Measurements from ENCODE around the gene MAP4K1. TPM values are rescaled to one million over a fixed set of nuclear protein-coding genes. Genes with fewer than 3 reads are reported as not detected.
A peak's percentile ranks its signal among the peaks of the same experiment; 100 is the strongest.

Gene MAP4K1
- not detected in 2 replicates for total RNA-seq (2014; rRNA removed; shearing (Covaris generic))

DNA sequence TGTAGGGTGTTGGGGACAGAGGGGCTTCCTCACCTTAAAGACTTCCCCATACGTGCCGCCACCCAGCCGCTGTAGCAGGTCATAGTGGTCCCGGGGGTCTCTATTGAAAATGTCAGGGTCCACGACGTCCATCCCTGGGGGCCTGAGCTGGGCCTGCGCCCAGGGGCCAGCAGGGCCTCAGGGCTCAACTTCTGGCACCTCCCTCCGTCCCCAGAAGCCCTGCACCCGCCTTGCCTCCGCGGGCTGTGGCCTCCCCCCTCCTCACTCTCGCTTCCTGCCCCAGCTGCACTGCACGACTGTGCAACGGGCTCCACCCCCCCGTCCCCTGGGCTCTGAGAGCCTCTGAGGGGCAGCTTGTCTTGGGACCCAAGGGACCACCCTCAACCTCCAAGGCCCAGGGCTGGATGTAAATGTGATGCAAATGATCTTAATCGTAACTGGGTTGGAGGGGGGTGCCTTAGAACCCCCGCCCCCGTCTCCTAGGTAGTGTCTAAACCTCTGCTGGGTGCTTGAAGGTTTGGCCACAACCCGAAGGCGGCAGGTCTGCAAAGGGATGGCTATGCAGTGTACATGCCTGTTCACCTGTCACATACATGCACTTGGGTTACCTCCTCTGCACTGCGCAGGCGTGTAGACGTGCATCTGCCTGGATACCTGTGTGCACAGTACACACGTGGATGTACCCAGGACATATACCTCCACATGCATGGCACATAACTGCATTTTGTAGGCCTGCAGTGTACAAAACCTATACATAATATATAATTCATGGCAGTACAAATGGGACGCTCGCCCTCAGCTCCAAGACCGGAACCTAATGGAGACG, at the start of gene MAP4K1:
MAP4K1 (minus strand) TSS at position 190 of the 826 bp plus-strand sequence; CDS start at position 132, 58 bp downstream.
- peaks cover 28% of the 10 kb centered on the region for H3K36me3 ChIP-seq
- H3K27ac ChIP-seq: no peak within 1 kb of the TSS
- no peak for DNase-seq (ENCODE audit: low read depth in 1 of 2, low spot score in 2 of 2)
- no peaks in the 10 kb centered on the region for H3K9me3 ChIP-seq (replicated peaks)
- H3K4me1 ChIP-seq (replicated peaks): peaks cover 14% of the 10 kb centered on the region
- no peaks in the 10 kb centered on the region for H3K27me3 ChIP-seq (replicated peaks)
- peak within 1 kb of the TSS; percentile 66 for H3K4me3 ChIP-seq

GRCh38 chr19:38666663-38667511, 49.1 kb upstream of the MAP4K1 start:
- Histone ChIP-seq H3K4me3 (no peak overlapping the region), H3K36me3 (peaks cover 61% of the 10 kb centered on the region), H3K9me3 (replicated peaks) (no peaks in the 10 kb centered on the region), H3K27ac (peak overlapping the region; percentile 91), H3K4me1 (replicated peaks) (peaks cover 100% of the 10 kb centered on the region), H3K27me3 (replicated peaks) (no peaks in the 10 kb centered on the region)
- DNase-seq (ENCODE audit: low read depth in 1 of 2, low spot score in 2 of 2): peak; percentile 76 to 80

- Histone ChIP-seq H3K36me3 (peaks cover 69% of the 10 kb centered on the region), H3K27ac (peak overlapping the region; percentile 91), H3K9me3 (replicated peaks) (no peaks in the 10 kb centered on the region), H3K4me3 (no peak overlapping the region), H3K27me3 (replicated peaks) (no peaks in the 10 kb centered on the region), H3K4me1 (replicated peaks) (peaks cover 100% of the 10 kb centered on the region)
- peak; percentile 96 to 98 for DNase-seq (ENCODE audit: low read depth in 1 of 2, low spot score in 2 of 2)
These were observed 48.4 kb upstream of the MAP4K1 start for GRCh38 chr19:38665950-38666662.

DNA sequence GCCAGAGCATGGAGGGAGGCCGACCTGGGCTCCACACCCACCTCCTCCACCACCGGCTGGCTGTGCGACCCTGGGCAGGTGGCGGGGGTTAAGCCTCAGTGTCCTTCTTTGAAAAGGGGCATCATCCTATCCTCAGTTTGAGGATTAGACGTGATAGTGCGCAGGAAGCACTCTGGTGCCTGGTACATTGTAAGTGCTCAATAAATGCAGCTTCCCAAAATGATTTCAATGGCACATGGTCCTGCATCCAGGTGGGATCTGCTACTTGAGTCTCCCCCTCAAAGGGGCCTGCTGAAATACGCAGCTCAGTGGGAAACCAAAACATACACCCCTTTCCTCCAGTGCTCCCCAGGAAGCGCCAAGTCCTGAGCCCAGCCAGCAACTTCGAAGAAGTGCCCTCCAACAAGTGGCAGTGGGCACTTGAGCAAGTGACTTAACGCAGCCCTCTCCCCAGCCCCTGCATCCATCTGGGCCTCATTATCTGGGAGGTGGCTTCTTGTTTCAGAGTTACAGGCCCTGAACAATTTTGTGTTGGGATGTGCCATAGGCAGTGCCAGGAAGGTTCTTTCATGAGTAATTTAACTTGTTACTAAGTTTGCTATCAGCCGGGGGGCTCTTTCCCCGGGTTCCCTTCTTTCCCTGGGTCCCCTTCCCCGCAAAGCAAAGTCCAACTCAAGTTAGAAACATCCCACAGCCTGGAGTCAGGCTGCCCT, 47.6 kb upstream of the MAP4K1 start:
- Histone ChIP-seq H3K9me3 (replicated peaks) (no peaks in the 10 kb centered on the region), H3K4me3 (no peak overlapping the region), H3K36me3 (peaks cover 75% of the 10 kb centered on the region), H3K27me3 (replicated peaks) (no peaks in the 10 kb centered on the region), H3K27ac (peak overlapping the region; percentile 91), H3K4me1 (replicated peaks) (peaks cover 100% of the 10 kb centered on the region)
- DNase-seq (ENCODE audit: low read depth in 1 of 2, low spot score in 2 of 2): no peak

DNA sequence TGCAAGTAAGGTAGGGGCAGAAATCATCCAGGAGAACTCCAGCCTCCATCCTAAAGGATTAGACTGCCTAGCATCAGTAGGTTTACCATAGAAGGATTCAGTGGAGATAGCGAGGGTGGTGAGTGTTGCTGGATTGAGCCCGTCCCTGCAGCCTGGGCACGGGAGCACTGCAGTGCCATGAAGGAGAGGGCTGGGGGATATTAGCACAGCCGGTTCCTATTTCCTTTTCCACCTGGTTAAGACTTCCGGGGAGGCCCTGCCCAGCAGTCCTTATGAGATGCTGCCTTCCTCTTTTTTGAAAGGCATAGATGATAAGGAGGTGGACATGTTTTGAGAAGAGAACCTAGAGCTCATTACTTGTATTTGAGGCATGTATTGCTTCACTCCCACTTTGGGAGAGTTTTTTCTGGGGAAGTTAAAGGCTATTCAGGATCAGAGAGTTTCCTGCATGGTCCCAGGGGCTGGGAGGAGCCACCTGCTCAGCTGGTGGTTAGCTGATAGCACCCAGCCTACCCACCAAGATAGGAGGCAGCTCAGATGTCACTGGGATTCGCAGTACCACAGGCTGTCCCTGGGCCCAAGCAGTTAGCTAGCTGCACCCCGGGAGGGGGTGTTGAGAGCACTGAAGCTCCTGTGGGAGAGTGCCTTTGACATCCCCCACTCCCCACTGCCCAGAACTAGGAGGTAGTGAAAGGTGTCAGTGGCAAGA, 46.9 kb upstream of the MAP4K1 start:
- no peaks in the 10 kb centered on the region for H3K9me3 ChIP-seq (replicated peaks)
- no peak overlapping the region for H3K4me3 ChIP-seq
- peaks cover 100% of the 10 kb centered on the region for H3K4me1 ChIP-seq (replicated peaks)
- peak overlapping the region; percentile 91 for H3K27ac ChIP-seq
- no peak for DNase-seq (ENCODE audit: low read depth in 1 of 2, low spot score in 2 of 2)
- no peaks in the 10 kb centered on the region for H3K27me3 ChIP-seq (replicated peaks)
- peaks cover 72% of the 10 kb centered on the region for H3K36me3 ChIP-seq

DNA sequence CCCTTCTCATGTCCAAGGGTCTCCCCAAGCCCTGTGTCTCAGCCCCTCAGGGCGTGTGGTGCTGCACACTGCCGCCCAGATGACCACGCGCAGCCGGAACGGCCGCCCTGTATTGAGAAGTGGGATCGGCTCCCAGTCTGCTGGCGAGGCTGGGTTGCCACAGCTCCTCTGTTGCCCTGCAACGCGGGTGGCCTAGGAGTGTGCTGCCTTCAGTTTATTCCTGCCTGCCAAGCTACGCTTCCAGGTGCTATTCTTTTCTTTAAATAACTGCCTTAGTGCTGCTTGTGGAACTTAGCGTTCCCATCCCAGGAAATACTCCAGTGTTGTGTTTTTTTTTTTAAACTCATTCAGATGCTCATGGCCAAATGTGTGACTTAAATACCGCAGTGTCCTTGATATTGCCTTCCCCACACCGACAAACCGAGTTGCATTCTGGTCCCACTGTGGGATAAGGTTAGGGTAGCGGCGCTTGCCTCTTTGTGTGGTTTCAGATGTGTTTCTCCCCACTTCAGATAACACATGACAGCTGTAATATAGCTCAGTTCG, 46.3 kb upstream of the MAP4K1 start:
- Histone ChIP-seq H3K36me3 (peaks cover 65% of the 10 kb centered on the region), H3K9me3 (replicated peaks) (no peaks in the 10 kb centered on the region), H3K27me3 (replicated peaks) (no peaks in the 10 kb centered on the region), H3K4me1 (replicated peaks) (peaks cover 100% of the 10 kb centered on the region), H3K27ac (peak overlapping the region; percentile 91), H3K4me3 (no peak overlapping the region)
- peak; percentile 81 to 89 for DNase-seq (ENCODE audit: low read depth in 1 of 2, low spot score in 2 of 2)

- peak overlapping the region; percentile 91 for H3K27ac ChIP-seq
- no peaks in the 10 kb centered on the region for H3K27me3 ChIP-seq (replicated peaks)
- no peak overlapping the region for H3K4me3 ChIP-seq
- DNase-seq (ENCODE audit: low read depth in 1 of 2, low spot score in 2 of 2): no peak
- peaks cover 59% of the 10 kb centered on the region for H3K36me3 ChIP-seq
- peaks cover 100% of the 10 kb centered on the region for H3K4me1 ChIP-seq (replicated peaks)
- no peaks in the 10 kb centered on the region for H3K9me3 ChIP-seq (replicated peaks)
These were observed 45.5 kb upstream of the MAP4K1 start for GRCh38 chr19:38663156-38663651.

DNA sequence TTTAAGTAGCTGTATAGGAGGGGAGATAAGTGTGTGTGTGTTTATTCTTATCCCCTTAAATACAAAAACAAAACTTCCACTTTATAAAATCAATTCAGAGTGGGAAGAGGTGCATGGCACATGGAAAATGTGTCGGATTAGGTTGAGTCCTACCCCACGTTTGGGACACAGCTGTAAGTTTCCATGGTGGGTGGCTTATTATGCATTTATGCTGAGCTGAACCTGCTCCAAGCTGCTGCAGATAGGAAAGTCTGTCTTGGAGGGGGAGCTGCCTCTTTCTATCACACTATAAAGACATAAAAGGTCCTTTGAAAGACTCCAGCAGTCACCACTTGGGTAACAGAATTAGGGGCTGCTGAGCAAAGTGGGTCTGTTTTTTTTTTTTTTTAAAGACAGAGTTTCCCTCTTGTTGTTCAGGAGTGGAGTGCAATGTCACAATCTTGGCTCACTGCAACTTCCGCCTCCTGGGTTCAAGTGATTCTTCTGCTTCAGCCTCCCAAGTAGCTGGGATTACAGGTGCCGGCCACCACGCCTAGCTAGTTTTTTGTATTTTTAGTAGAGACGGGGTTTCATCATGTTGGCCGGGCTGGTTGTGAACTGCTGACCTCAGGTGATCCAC, 44.9 kb upstream of the MAP4K1 start:
- H3K4me3 ChIP-seq: no peak overlapping the region
- H3K9me3 ChIP-seq (replicated peaks): no peaks in the 10 kb centered on the region
- peaks cover 63% of the 10 kb centered on the region for H3K36me3 ChIP-seq
- no peak for DNase-seq (ENCODE audit: low read depth in 1 of 2, low spot score in 2 of 2)
- H3K27ac ChIP-seq: peak overlapping the region; percentile 91; the same call in 1 of the 2 replicates
- H3K4me1 ChIP-seq (replicated peaks): peaks cover 100% of the 10 kb centered on the region
- no peaks in the 10 kb centered on the region for H3K27me3 ChIP-seq (replicated peaks)

DNA sequence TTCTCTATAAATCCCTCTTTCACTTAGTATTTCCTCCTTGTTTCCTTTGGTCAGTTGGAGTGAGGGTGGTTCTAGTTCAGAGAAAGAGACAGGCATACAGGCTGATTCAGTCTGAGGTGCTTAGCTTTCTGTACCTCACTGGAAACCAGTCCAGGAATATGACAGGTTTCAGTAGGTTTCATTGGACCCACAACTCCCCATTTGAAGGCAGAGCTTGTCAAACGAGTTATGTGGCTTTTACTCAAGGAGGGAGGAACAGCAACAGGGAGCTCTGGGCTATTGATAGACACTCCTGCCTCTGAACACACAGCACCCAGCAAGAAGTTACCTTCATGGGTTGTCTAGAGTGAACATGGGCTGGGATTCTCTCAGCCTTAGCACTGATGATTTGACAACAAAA, 44.2 kb upstream of the MAP4K1 start:
- Histone ChIP-seq H3K4me3 (no peak overlapping the region), H3K27me3 (replicated peaks) (no peaks in the 10 kb centered on the region), H3K36me3 (peaks cover 70% of the 10 kb centered on the region), H3K27ac (no peak overlapping the region), H3K9me3 (replicated peaks) (no peaks in the 10 kb centered on the region), H3K4me1 (replicated peaks) (peaks cover 100% of the 10 kb centered on the region)
- DNase-seq (ENCODE audit: low read depth in 1 of 2, low spot score in 2 of 2): no peak

- DNase-seq (ENCODE audit: low read depth in 1 of 2, low spot score in 2 of 2): no peak
- Histone ChIP-seq H3K36me3 (peaks cover 72% of the 10 kb centered on the region), H3K27me3 (replicated peaks) (no peaks in the 10 kb centered on the region), H3K4me3 (no peak overlapping the region), H3K27ac (peak overlapping the region; percentile 99), H3K9me3 (replicated peaks) (no peaks in the 10 kb centered on the region), H3K4me1 (replicated peaks) (peaks cover 100% of the 10 kb centered on the region)
These were observed 43.4 kb upstream of the MAP4K1 start for GRCh38 chr19:38661136-38661535.

DNA sequence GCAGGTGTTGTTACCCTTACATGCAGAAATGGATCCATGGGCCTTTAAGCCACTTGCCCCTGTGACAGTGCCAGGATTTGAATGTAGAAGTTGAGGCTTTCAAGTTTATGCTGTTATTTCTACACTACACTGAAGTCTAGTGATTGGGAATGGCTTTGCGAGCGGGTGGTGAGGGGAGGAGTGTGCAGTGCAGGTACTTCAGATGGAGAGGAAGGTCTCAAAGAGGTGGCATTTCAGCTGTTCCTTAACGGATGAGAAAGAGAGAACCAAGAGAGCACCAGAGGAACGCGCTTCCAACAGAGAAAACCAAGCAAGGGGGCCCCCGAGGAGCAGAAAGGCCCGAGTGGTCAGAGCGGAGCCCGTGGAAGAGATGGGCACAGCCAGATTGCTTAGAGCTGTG, 43.0 kb upstream of the MAP4K1 start:
- peak overlapping the region; percentile 99 for H3K27ac ChIP-seq
- peaks cover 76% of the 10 kb centered on the region for H3K36me3 ChIP-seq
- H3K4me3 ChIP-seq: no peak overlapping the region
- no peaks in the 10 kb centered on the region for H3K27me3 ChIP-seq (replicated peaks)
- H3K4me1 ChIP-seq (replicated peaks): peaks cover 100% of the 10 kb centered on the region
- no peaks in the 10 kb centered on the region for H3K9me3 ChIP-seq (replicated peaks)
- no peak for DNase-seq (ENCODE audit: low read depth in 1 of 2, low spot score in 2 of 2)
